GM18517 (cell line): Measurements from ENCODE around the gene SPON1.

ENCODE experiments used
- ATAC-seq: cut with Tn5 transposase; IDR thresholded peaks from one replicate; pipeline ENCODE4 v1.9.1; 2021; ENCODE audit warnings: mild to moderate bottlenecking, moderate library complexity; ENCODE audit not compliant: unreplicated experiment

Gene SPON1

GRCh38 chr11:13942971-13943381 is 19.5 kb upstream of the SPON1 start:
- ATAC-seq: no peak

DNA sequence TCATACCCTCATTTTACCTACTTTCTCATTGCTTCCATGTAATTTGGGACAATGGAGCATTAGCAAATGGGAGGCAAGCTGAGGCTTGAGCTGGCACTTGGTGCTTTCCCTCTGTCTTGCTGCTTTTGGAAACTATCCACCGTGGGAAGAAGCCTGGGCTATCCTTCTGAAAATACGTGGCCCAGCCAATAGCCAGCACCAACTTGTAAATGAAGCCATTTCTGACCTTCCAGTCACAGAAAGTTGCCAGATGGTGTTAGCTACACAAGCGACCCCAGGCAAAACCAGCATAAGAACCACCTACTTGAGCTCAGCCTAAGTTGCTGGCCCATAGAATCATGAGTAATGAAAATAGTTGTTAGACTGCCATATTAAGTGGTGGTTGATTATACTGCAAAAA is 18.5 kb upstream of the SPON1 start:
- ATAC-seq: no peak

DNA sequence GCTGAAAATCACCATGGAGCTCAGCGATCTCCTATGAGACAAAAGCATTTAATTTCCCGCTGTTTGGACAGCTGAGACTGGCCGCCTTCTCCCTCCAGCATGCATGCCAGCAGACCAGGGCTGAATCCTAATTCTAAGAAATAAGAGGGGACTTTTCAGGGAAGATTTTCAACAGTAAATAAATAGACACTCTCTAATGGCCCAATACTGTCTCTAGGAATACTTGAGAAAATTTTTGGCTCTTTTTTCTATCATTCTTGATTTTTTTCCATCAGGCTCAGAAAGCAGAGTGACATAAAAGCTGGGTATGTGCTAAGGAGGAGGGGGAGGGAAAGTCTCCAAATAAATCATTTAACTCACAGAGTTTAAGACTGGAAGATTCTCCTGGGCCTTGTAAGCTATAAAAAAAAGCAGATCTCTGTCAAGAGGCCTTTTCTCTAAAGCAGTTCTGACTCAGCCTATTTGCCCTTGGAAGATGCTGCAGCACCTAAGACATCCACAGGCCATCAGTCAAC is 17.6 kb upstream of the SPON1 start:
- ATAC-seq: no peak

DNA sequence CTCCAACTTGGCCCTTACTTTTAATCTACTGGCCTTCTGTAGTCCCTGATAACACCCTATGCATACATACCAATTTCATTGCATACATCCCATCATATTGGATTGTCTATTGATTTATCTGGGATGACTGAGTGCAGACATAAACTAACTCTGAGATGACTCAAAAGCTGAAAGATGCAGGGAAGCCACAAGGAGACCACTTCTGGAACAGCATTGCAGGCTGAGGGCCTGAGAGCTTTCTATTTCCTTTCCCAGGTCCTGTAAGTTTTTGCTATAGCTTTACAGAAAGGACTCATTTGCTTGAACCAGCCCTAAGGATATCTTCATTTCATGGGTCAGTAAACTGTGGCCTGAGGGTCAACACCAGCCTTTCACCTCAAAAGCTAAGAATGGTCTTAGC is 15.1 kb upstream of the SPON1 start:
- no peak for ATAC-seq

DNA sequence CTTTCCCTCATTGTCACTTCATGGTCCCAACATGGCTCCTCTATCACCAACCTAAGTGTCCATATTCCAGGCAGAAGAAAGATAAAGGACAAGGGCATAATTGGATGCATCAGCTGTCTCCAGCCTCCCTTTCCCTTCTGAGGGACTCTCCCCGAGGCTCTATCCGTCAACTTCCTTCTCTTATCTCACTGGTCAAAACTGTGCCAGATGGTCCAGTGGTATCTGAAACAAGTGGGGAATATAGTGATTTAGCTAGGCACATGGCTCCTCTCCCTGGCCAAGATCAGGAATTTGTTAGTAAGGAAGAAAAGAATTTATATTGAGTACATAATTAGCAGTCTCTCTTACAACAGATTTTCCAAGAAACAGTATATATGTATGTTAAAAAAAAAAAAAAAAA is 12.6 kb upstream of the SPON1 start:
- ATAC-seq: no peak

DNA sequence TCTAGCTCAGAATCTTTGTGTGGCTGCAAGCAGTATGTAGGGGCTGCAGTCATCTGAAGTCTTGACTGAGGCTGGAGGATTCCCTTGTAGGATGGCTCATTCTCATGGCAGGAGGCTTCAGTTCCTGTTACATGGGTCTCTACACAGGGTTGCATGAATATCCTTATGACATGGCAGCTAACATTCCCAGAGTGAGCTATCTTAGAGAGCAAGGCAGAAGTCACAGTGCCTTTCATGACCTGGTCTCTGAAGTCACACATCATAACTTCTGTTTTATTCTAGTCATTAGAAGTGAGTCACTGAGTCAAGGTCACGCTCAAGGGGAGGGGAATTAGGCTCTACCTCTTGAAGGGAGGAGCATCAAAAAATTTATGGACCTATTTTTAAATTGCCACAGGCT is 10.3 kb upstream of the SPON1 start:
- ATAC-seq: no peak

DNA sequence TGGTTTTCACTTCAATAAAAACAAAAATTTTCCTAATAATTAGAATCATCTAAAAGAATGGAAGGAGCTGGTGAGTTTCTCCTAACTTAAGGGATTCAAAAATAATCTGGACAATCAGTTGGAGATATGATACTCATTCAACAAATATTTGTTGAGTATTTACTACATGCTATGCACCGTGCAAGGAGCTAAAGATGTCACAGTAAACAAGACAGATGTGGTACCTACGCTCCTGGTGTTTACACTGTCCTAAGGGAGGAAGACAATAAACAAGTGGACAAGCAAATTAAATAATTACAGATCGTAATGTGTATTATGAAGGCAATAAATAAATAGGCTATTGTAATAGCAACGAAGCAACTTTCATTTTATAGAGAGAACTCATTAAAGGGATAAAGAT is 9.9 kb upstream of the SPON1 start:
- ATAC-seq: no peak

DNA sequence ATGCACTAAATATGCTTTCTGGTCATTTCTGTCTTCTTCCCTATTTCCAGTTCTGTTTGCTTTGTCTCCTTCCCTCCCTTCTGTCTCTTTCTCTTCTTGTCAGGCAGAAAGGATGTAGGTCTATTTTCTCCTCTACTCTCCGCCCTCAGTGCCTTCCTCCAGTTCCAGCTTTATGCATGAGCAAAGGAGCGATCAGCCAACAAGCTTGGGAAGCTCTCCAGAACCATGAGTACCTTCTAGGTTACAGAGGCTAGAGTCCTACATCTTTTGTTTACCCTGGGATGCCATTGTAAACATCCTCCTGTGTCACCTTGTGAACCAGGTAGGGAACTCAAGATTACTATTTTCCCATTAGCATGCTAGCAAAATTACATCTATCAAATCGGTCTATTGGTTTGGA is 7.9 kb upstream of the SPON1 start:
- no peak for ATAC-seq

- no peak for ATAC-seq
Measured at GRCh38 chr11:13955971-13956421, 6.5 kb upstream of the SPON1 start.

DNA sequence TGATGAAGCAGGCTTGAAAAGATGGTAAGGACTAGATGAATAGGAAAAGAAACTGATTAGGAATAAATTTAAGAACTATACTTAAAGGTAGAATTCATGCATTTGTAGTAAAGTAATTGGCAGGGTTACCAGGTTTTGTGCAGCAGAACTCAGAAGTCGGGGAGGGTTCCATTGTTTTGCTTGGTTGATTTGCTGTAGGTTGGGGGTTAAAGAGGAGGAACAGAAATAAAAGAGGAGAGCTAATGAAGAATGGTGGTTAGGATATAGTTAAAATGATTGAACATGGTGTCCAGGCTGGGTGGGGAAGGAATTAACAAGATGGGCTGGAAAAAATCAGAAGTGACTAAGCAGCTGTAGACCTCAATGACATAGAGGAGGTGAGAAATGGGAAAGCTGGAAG is 5.5 kb upstream of the SPON1 start:
- ATAC-seq: no peak

DNA sequence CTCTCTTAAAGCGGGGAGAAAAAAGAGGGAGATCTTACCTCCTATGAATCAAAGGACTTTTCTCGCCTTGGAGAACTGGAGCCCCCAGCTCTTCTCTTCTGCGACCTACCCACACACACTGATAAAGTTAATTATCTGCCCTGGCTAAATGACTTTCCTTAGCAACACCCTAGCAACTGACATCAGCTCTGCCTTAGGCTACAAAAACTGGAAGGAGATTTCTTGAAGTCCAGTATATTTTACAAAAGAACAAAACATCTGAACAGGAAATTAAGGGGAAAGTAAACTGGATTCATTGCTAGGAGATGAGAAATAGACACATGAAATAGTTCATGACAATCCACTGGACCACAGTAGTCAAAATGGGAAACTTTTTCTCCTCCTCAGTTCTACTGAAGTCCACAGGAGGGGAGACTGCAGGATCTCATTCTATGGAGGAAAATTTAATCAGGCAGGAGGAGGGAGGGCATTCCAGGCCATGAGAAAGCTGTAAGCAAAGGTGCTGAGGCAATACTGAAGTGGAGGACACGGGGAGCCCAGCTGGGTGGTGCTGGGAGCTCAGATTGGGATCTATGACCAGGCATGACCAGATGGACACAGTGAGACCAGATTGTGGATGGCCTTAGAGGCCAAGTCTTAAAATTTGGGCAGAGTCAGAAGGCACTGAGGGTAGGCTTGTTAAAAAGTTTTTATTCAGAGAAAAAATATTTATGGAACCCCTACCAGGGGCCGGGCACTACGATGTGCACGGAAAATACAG is 3.7 kb upstream of the SPON1 start:
- no peak for ATAC-seq

- ATAC-seq: no peak
Measured at GRCh38 chr11:13962198-13962561, 343 bp upstream of the SPON1 start.

- ATAC-seq: no peak
Measured at GRCh38 chr11:13963169-13963948, 836 bp downstream of the SPON1 start.

- no peak for ATAC-seq
Measured at GRCh38 chr11:13963949-13964770, 1.6 kb downstream of the SPON1 start.

GRCh38 chr11:13964771-13965074 is 2.2 kb downstream of the SPON1 start:
- ATAC-seq: no peak

- no peak for ATAC-seq
Measured at GRCh38 chr11:13965337-13965736, 2.8 kb downstream of the SPON1 start.

- ATAC-seq: no peak
Measured at GRCh38 chr11:13966013-13966412, 3.5 kb downstream of the SPON1 start.

DNA sequence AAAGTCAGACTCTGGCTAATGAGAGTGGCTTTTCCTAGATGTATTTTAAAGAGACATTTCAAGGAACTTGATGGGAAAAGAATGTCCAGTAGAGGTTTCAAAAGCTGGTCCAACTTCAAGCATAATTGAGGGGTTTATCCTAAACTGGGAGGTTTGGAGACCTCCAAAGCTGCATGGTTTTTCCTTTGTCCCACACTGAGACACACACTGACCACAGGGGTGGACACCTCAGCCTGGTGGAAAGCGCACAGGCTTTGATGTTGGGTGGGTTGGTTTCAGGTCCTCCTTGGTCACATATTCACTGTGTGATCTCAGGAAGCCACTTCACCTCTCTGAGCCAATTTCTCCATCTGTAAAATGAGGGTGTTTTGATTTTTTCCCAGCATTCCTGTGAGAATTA is 4.0 kb downstream of the SPON1 start:
- ATAC-seq: no peak

DNA sequence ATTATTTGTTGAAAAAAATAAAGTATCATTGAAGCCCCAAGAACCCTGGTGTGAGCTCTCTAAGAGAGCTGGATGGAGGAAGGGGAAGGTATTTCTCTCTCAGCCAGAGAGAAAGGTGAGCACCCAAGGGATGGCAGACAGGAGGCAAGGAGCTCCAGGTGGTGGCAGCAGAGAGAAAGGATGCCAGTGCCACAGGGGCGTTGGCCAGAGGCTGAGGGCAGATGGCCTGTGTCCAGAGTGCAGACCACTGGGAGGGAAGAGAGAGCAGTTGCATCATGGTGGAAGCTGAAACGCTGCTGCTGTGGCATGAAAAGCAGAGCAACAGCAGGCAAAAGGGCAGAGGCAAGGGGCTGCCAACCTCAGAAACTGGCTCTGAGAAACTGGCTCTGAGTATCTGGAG is 8.5 kb downstream of the SPON1 start:
- no peak for ATAC-seq

- no peak for ATAC-seq
Measured at GRCh38 chr11:13972043-13972910, 9.8 kb downstream of the SPON1 start.

DNA sequence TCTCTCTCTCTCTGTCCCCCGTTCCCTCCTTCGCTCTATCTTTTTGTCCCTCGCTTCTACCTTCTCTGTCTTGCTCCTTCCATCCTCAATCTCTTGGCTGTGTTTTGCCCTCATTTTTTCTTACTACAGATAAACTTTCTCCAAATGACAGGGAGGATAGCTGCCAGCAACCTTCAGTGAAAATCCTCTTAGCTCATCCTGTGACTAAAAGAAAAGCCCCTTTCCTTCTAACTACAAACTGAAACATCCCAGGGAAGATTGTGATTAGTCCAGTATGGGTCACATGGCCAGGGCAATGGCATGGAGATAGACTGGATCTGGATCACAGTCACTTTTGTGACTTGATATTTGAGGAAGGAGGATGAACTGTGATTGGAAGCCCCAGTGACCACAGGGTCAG is 10.4 kb downstream of the SPON1 start:
- no peak for ATAC-seq
